H1 (cell line): ENCODE results near the gene FRMD6. TPM values are rescaled to one million over a fixed set of nuclear protein-coding genes. Genes with fewer than 3 reads are reported as not detected.

Experiments used
- CTCF ChIA-PET: fragments of 300-600 bp; sonication (Branson Sonifier 250); formaldehyde crosslinking; loops from one replicate; lab custom pipeline; 2021; ENCODE audit not compliant: partially characterized antibody; lab: Charles Lee
- POLR2A ChIA-PET: fragments of 300-600 bp; sonication (Branson Sonifier 250); formaldehyde crosslinking; loops from one replicate; lab custom pipeline; 2021; ENCODE audit warnings: inconsistent platforms; ENCODE audit not compliant: partially characterized antibody; lab: Charles Lee
- DNase-seq, 2 experiments: peaks; one replicate each; pipeline versions ENCODE4 v3.0.0 to v3.0.0-alpha.2; 2010 to 2022; ENCODE audit warnings: low spot score in 2 of 2, low read depth in 1 of 2, mixed read lengths in 1 of 2
- FAIRE-seq: peaks from 2 replicates; lab custom pipeline; 2011; peaks lifted over from hg19 to GRCh38; lab: Jason Lieb, UNC
- H2AFZ ChIP-seq: 2 replicates; pipeline ENCODE4 v1.8.1; 2012; ENCODE audit warnings: low read length, inconsistent platforms
- H2AK5ac ChIP-seq: 2 replicates; pipeline ENCODE4 v1.6.1; 2013; ENCODE audit warnings: low read depth, low read length
- H2BK120ac ChIP-seq: replicated peaks from 2 replicates; pipeline ENCODE3; 2013; ENCODE audit warnings: low read depth, low read length, inconsistent platforms
- H2BK12ac ChIP-seq: 2 replicates; pipeline ENCODE4 v1.6.1; 2013; ENCODE audit warnings: low read depth, low read length
- H2BK15ac ChIP-seq: 2 replicates; pipeline ENCODE4 v1.6.1; 2013; ENCODE audit warnings: low read length
- H2BK20ac ChIP-seq: 2 replicates; pipeline ENCODE4 v1.6.1; 2013; ENCODE audit warnings: low read length
- H2BK5ac ChIP-seq: 2 replicates; pipeline ENCODE4 v1.6.1; 2013; ENCODE audit warnings: low read depth, low read length
- H3K14ac ChIP-seq: 2 replicates; pipeline ENCODE4 v1.6.1; 2013; ENCODE audit warnings: inconsistent platforms; ENCODE audit not compliant: insufficient read length
- H3K18ac ChIP-seq: 2 replicates; pipeline ENCODE4 v1.6.1; 2013; ENCODE audit warnings: low read length; ENCODE audit errors: extremely low read depth
- H3K23ac ChIP-seq: 2 replicates; pipeline ENCODE4 v1.6.1; 2013; ENCODE audit warnings: inconsistent platforms; ENCODE audit not compliant: insufficient read length
- H3K23me2 ChIP-seq: 2 replicates; pipeline ENCODE4 v1.6.1; 2013; ENCODE audit warnings: low read depth, low read length
- H3K27ac ChIP-seq: 2 replicates; pipeline ENCODE4 v1.6.1; 2011; ENCODE audit warnings: low read depth, low read length, inconsistent platforms
- H3K27me3 ChIP-seq, 4 experiments: replicated peaks in 1 of 4; 1 replicate in 1 of 4; 2 replicates in 3 of 4; pipeline versions ENCODE4 v1.6.1 to v1.8.1; 2011 to 2013; ENCODE audit warnings: low read length in 3 of 4, mild to moderate bottlenecking in 3 of 4, inconsistent platforms in 2 of 4, mixed read lengths in 2 of 4, moderate library complexity in 1 of 4; ENCODE audit not compliant: control insufficient read depth in 3 of 4, insufficient read depth in 3 of 4; ENCODE audit errors: extremely low read depth in 1 of 4
- H3K36me3 ChIP-seq, 4 experiments: 2 replicates each; pipeline versions ENCODE4 v1.6.1 to v1.8.1; 2011 to 2013; ENCODE audit warnings: mild to moderate bottlenecking in 4 of 4, low read length in 3 of 4, moderate library complexity in 2 of 4, control low read depth in 1 of 4, inconsistent platforms in 1 of 4; ENCODE audit not compliant: insufficient read depth in 4 of 4, control insufficient read depth in 2 of 4
- H3K4ac ChIP-seq: replicated peaks from 2 replicates; pipeline ENCODE3; 2013; ENCODE audit warnings: low read length, low read depth, mixed read lengths, inconsistent platforms; ENCODE audit not compliant: insufficient read length
- H3K4me1 ChIP-seq, 4 experiments: replicated peaks in 1 of 4; 1 replicate in 1 of 4; 2 replicates in 3 of 4; pipeline versions ENCODE4 v1.6.1 to v1.8.1; 2011 to 2013; ENCODE audit warnings: low read length in 3 of 4, inconsistent platforms in 2 of 4, mixed read lengths in 1 of 4; ENCODE audit not compliant: insufficient read depth in 4 of 4, control insufficient read depth in 3 of 4
- H3K4me2 ChIP-seq, 2 experiments: 2 replicates each; pipeline versions ENCODE4 v1.6.1 to v1.8.1; 2011 to 2013; ENCODE audit warnings: low read depth in 2 of 2, low read length in 2 of 2, control low read depth in 1 of 2, inconsistent platforms in 1 of 2, mild to moderate bottlenecking in 1 of 2; ENCODE audit not compliant: insufficient read depth in 1 of 2
- H3K4me3 ChIP-seq, 4 experiments: fragments of 200-600, 300-600 bp in 1 of 4; sonication (generic), shearing (Covaris generic), sonication (Bioruptor Twin) in 1 of 4; 2 replicates each; pipeline versions ENCODE4 v1.5.1 to v1.8.1; 2011 to 2016; ENCODE audit warnings: low read length in 4 of 4, low read depth in 3 of 4, control low read depth in 2 of 4, inconsistent platforms in 2 of 4, mild to moderate bottlenecking in 2 of 4, mixed read lengths in 1 of 4, moderate library complexity in 1 of 4; ENCODE audit not compliant: insufficient read depth in 2 of 4; ENCODE audit errors: extremely low read depth in 1 of 4
- H3K56ac ChIP-seq: replicated peaks from 2 replicates; pipeline ENCODE3; 2013; ENCODE audit warnings: low read depth, mild to moderate bottlenecking, mixed read lengths, low read length, inconsistent platforms; ENCODE audit not compliant: insufficient read length
- H3K79me1 ChIP-seq: 2 replicates; pipeline ENCODE4 v1.6.1; 2013; ENCODE audit warnings: low read depth, low read length, control low read depth
- H3K79me2 ChIP-seq, 2 experiments: 2 replicates each; pipeline versions ENCODE4 v1.6.1 to v1.8.1; 2012 to 2013; ENCODE audit warnings: low read length in 2 of 2, mild to moderate bottlenecking in 2 of 2, inconsistent platforms in 1 of 2; ENCODE audit not compliant: insufficient read depth in 2 of 2, control insufficient read depth in 1 of 2
- H3K9ac ChIP-seq, 4 experiments: replicated peaks in 1 of 4; 1 replicate in 1 of 4; 2 replicates in 3 of 4; pipeline versions ENCODE4 v1.6.1 to v1.8.1; 2011 to 2013; ENCODE audit warnings: low read depth in 3 of 4, low read length in 3 of 4, control low read depth in 2 of 4, mild to moderate bottlenecking in 2 of 4, moderate library complexity in 2 of 4, inconsistent platforms in 1 of 4; ENCODE audit errors: extremely low read depth in 1 of 4
- H3K9me3 ChIP-seq, 2 experiments: 2 replicates each; pipeline versions ENCODE4 v1.6.1 to v1.8.1; 2012 to 2013; ENCODE audit warnings: mild to moderate bottlenecking in 2 of 2, moderate library complexity in 2 of 2, control low read depth in 1 of 2, inconsistent platforms in 1 of 2, low read depth in 1 of 2, low read length in 1 of 2, mixed read lengths in 1 of 2; ENCODE audit not compliant: insufficient read depth in 2 of 2
- H4K20me1 ChIP-seq, 2 experiments: replicated peaks in 1 of 2; 2 replicates each; pipeline versions ENCODE3 to v1.8.1; 2011 to 2013; ENCODE audit warnings: inconsistent platforms in 2 of 2, low read length in 2 of 2, mild to moderate bottlenecking in 1 of 2; ENCODE audit not compliant: insufficient read depth in 2 of 2, control insufficient read depth in 1 of 2
- H4K5ac ChIP-seq: 2 replicates; pipeline ENCODE4 v1.6.1; 2013; ENCODE audit warnings: low read length, low read depth, mixed read lengths, inconsistent platforms; ENCODE audit not compliant: insufficient read length
- H4K8ac ChIP-seq: 2 replicates; pipeline ENCODE4 v1.8.0; 2013; ENCODE audit warnings: mild to moderate bottlenecking, moderate library complexity, low read length, inconsistent platforms; ENCODE audit not compliant: insufficient read depth; ENCODE audit errors: extremely low read depth
- H4K91ac ChIP-seq: replicated peaks from 2 replicates; pipeline ENCODE3; 2013; ENCODE audit warnings: low read length, mixed read lengths, inconsistent platforms; ENCODE audit not compliant: insufficient read length
- BCL11A ChIP-seq, 2 experiments: IDR thresholded peaks; one replicate each; pipeline ENCODE4 v1.6.1; 2011; ENCODE audit warnings: low read depth in 2 of 2, low read length in 2 of 2, mild to moderate bottlenecking in 2 of 2
- CTCF ChIP-seq, 3 experiments: IDR thresholded peaks; 1 replicate in 2 of 3; 2 replicates in 1 of 3; pipeline versions ENCODE4 v1.5.1 to v1.6.1; 2011; ENCODE audit warnings: low read length in 3 of 3, mild to moderate bottlenecking in 3 of 3, inconsistent platforms in 2 of 3, low read depth in 1 of 3, moderate library complexity in 1 of 3; ENCODE audit not compliant: insufficient read depth in 1 of 3; ENCODE audit errors: control extremely low read depth in 1 of 3
- GABPA ChIP-seq: IDR thresholded peaks from 2 replicates; pipeline ENCODE4 v1.6.1; 2011; ENCODE audit warnings: mild to moderate bottlenecking, low read length, moderate library complexity, borderline replicate concordance; ENCODE audit not compliant: insufficient read depth
- KDM4A ChIP-seq: IDR thresholded peaks from one replicate; pipeline ENCODE4 v1.7.1; 2012; ENCODE audit warnings: low read depth, mild to moderate bottlenecking, moderate library complexity, low read length, inconsistent platforms; ENCODE audit not compliant: severe bottlenecking
- RAD21 ChIP-seq, 2 experiments: IDR thresholded peaks in 1 of 2; conservative IDR thresholded peaks in 1 of 2; 2 replicates each; pipeline ENCODE4 v1.6.1; 2011; ENCODE audit warnings: low read depth in 2 of 2, low read length in 2 of 2, improper control_type of control experiment in 1 of 2, inconsistent platforms in 1 of 2, mild to moderate bottlenecking in 1 of 2, moderate library complexity in 1 of 2
- RNF2 ChIP-seq: fragments of 200-900, 300-1000 bp; sonication (generic); IDR thresholded peaks from 2 replicates; pipeline ENCODE4 v1.7.1; 2016; ENCODE audit warnings: borderline replicate concordance, low read depth, mild to moderate bottlenecking, antibody characterized with exemption, low read length; ENCODE audit not compliant: poor library complexity, severe bottlenecking; ENCODE audit errors: missing control alignments
- WGBS, 2 experiments: shearing (Covaris generic) in 1 of 2; methylation state at CpG; one replicate each; pipeline versions ENCODE4 v1.1.6 to v1.1.7; 2013 to 2015; ENCODE audit warnings: low lambda C conversion rate in 2 of 2, mixed read lengths in 2 of 2, inconsistent platforms in 1 of 2, low coverage in 1 of 2, missing lambda C conversion rate in 1 of 2; ENCODE audit not compliant: insufficient replicate concordance in 2 of 2, insufficient coverage in 1 of 2, insufficient read length in 1 of 2; ENCODE audit errors: extremely low coverage in 1 of 2, missing lambda C conversion rate in 1 of 2; 5-methylcytosine and 5-hydroxymethylcytosine counted together
- polyA plus RNA-seq, 7 experiments: library from polyadenylated mRNA; depleted of rRNA in 3 of 7; stranded (reverse) in 5 of 7; unstranded in 2 of 7; fragments of >200 nt in 5 of 7; fragments of 200-250 nt in 2 of 7; gene quantifications; 1 replicate in 5 of 7; 2 replicates in 1 of 7; 4 replicates in 1 of 7; pipeline versions ENCODE4 v1.2.1 to v1.2.3, GENCODE V29; 2011 to 2013; ENCODE audit warnings: missing spikeins in 2 of 7, mixed read lengths in 2 of 7
- total RNA-seq: library from RNA; stranded (reverse); fragmentation: NEBNext Ultra II Directional; extraction: Animal tissue kit (Norgen Biotek cat#: 25700); gene quantifications from 2 replicates; pipeline ENCODE4 v1.2.1, GENCODE V29; 2021

The FRMD6 gene
- total and polyA plus RNA-seq, 2 of the 8 experiments (the other 6 are each of a cell fraction or from before 2014, with no cell fraction given), result 5.4 to 23.7 TPM

GRCh38 chr14:51730684-51731083, 79.0 kb downstream of the FRMD6 start:
- Histone ChIP-seq H2BK12ac (no peak overlapping the region), H3K4me3 (no peak overlapping the region), H3K23ac (no peak overlapping the region), H3K23me2 (no peaks in the 10 kb centered on the region), H2BK20ac (no peak overlapping the region), H3K4me1 (no peaks in the 10 kb centered on the region), H2BK120ac (no peak overlapping the region), H4K91ac (no peak overlapping the region), H2BK15ac (no peak overlapping the region), H3K79me1 (no peaks in the 10 kb centered on the region), H3K56ac (no peak overlapping the region), H3K18ac (no peak overlapping the region), H3K79me2 (no peaks in the 10 kb centered on the region), H4K5ac (no peak overlapping the region), H4K20me1 (no peaks in the 10 kb centered on the region), H4K8ac (no peak overlapping the region), H2AFZ (no peak overlapping the region), H3K27me3 (peaks cover 0 to 1% (median 0%) of the 10 kb centered on the region in 4 experiments; a peak in 1 of 7 replicates), H2AK5ac (no peak overlapping the region), H3K14ac (no peak overlapping the region), H3K4ac (no peak overlapping the region), H3K9ac (no peak overlapping the region), H3K4me2 (no peak overlapping the region), H2BK5ac (no peak overlapping the region), H3K27ac (no peak overlapping the region), H3K36me3 (peaks cover 0 to 11% (median 5%) of the 10 kb centered on the region in 4 experiments; a peak in 5 of 8 replicates), H3K9me3 (no peaks in the 10 kb centered on the region)
- 85% methylated on average over 2 of the region's 2 CpGs; no CpG with 5 or more reads in 1 of the 2 experiments for WGBS, 2 experiments
- TF ChIP-seq GABPA (no peak), KDM4A (no peak), CTCF (IDR thresholded peaks at IDR 0.05; ENCODE audit: control extremely low read depth in 1 of 3, insufficient read depth in 1 of 3, low read depth in 1 of 3, low read length in 3 of 3) (no peak), BCL11A (IDR thresholded peaks at IDR 0.05; ENCODE audit: low read depth in 2 of 2, low read length in 2 of 2) (no peak), RAD21 (IDR thresholded peaks at IDR 0.05 in 1 of 2, conservative IDR thresholded peaks at IDR 0.05 in 1 of 2; ENCODE audit: low read depth in 2 of 2, low read length in 2 of 2) (no peak), RNF2 (no peak)
- ChIA-PET CTCF (interaction anchor here (1.2 to 3.3 kb wide), 2 partner anchors 45 to 354 kb away, joined by 4 to 16 read pairs; no protein-coding TSS in a partner anchor), POLR2A (no interaction called here)
- DNase-seq, result no peak
- FAIRE-seq, result no peak
